Thoracic aorta (tissue), 2 donors: ENCODE data around the gene FSTL4. TPM values are rescaled to one million over a fixed set of nuclear protein-coding genes. Genes with fewer than 3 reads are reported as not detected.

ENCODE experiments used
- ATAC-seq: fragments of 150-250 bp; one replicate; pipeline ENCODE4 v1.8.0; 2017; ENCODE audit warnings: low read depth; ENCODE audit not compliant: insufficient number of reproducible peaks, low FRiP score
- DNase-seq: peaks from one replicate; pipeline ENCODE4 v3.0.0-alpha.2; 2020; ENCODE audit warnings: low spot score
- H3K27ac ChIP-seq, 2 donors: fragments of 200-600 bp; sonication (generic); 1 replicate in 1 of 2; 2 replicates in 1 of 2; pipeline ENCODE4 v1.5.1; 2016; ENCODE audit warnings: mild to moderate bottlenecking in 2 of 2, moderate library complexity in 2 of 2
- H3K27me3 ChIP-seq: fragments of 200-600 bp; sonication (generic); replicated peaks from 2 replicates; pipeline ENCODE4 v1.6.0; 2016; ENCODE audit warnings: mild to moderate bottlenecking; ENCODE audit not compliant: insufficient read depth
- H3K36me3 ChIP-seq: fragments of 200-600 bp; sonication (generic); one replicate; pipeline ENCODE4 v1.5.1; 2016
- H3K4me1 ChIP-seq, 2 donors: fragments of 200-600 bp; sonication (generic); 1 replicate in 1 of 2; 2 replicates in 1 of 2; pipeline versions ENCODE4 v1.5.1 to v1.6.0; 2016; ENCODE audit warnings: low read depth in 2 of 2, mild to moderate bottlenecking in 1 of 2; ENCODE audit not compliant: control insufficient read depth in 1 of 2
- H3K4me3 ChIP-seq: fragments of 200-600 bp; sonication (generic); 2 replicates; pipeline ENCODE4 v1.5.1; 2016; ENCODE audit warnings: mild to moderate bottlenecking
- H3K9me3 ChIP-seq: fragments of 200-600 bp; sonication (generic); 2 replicates; pipeline ENCODE4 v1.5.1; 2016
- total RNA-seq, 2 donors: library from RNA; depleted of rRNA; stranded (reverse); fragments of >200 nt; gene quantifications; one replicate each; pipeline versions ENCODE4 v1.1.0 to v1.2.3, GENCODE V29; 2016
- TF ChIP-seq, protein P1 (sequence below): fragments of 200-600 bp; sonication (generic); IDR thresholded peaks from one replicate; pipeline ENCODE4 v1.5.1; 2019; ENCODE audit warnings: antibody characterized with exemption

The FSTL4 gene
- total RNA-seq, 2 donors from 2014 or later, result not detected

DNA sequence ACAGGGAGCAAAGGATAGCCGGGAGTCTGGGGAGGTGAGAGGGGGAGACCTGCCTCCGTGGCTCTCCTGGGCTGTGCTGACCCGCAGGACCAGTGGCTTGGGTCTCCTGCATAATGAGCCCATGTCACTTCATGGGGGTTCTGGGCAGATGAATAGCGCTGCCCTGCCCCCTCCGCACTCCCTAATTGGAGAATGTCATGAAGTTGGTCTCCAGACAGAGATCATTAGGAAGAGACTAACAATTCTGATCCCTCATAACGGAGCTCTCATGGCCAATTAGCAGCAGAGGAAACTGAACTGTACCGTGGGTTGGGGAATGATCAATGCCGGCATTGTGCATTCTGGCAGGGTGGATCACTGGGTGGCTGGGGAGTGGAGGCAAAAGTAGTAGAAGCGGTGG is 186.1 kb downstream of the FSTL4 start:
- Histone ChIP-seq H3K4me1 (no peaks in the 10 kb centered on the region), H3K4me3 (no peak overlapping the region), H3K27ac (no peak overlapping the region), H3K27me3 (no peaks in the 10 kb centered on the region), H3K9me3 (no peaks in the 10 kb centered on the region), H3K36me3 (no peaks in the 10 kb centered on the region)
- DNase-seq (no peak), ATAC-seq (no peak)
- TF ChIP-seq, protein P1, sequence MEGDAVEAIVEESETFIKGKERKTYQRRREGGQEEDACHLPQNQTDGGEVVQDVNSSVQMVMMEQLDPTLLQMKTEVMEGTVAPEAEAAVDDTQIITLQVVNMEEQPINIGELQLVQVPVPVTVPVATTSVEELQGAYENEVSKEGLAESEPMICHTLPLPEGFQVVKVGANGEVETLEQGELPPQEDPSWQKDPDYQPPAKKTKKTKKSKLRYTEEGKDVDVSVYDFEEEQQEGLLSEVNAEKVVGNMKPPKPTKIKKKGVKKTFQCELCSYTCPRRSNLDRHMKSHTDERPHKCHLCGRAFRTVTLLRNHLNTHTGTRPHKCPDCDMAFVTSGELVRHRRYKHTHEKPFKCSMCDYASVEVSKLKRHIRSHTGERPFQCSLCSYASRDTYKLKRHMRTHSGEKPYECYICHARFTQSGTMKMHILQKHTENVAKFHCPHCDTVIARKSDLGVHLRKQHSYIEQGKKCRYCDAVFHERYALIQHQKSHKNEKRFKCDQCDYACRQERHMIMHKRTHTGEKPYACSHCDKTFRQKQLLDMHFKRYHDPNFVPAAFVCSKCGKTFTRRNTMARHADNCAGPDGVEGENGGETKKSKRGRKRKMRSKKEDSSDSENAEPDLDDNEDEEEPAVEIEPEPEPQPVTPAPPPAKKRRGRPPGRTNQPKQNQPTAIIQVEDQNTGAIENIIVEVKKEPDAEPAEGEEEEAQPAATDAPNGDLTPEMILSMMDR, result no peak

DNA sequence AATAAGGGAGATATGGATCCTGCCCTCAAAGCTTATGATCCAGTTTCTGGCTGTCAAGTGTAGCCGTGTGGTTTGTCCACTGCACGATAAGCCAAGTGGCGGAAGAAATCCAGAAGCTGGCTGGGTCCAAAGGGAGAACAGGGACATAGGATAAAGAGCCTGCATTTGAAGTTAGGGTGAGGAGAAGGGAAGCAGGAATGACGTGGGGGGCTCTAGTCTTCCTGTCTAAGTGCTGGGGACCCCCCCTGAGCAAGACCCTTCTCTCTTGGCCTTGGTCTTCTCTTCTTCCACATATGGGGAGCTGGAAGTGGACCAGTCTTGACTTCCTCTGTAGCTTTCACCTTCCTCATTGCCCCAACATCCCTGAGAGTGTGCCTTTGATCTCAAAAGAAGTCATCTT is 186.6 kb downstream of the FSTL4 start:
- DNase-seq (no peak), ATAC-seq (no peak)
- H3K9me3 ChIP-seq, result no peaks in the 10 kb centered on the region
- TF ChIP-seq, protein P1, result no peak
- no peaks in the 10 kb centered on the region for H3K4me1 ChIP-seq
- no peaks in the 10 kb centered on the region for H3K36me3 ChIP-seq
- no peak overlapping the region for H3K4me3 ChIP-seq
- no peak overlapping the region for H3K27ac ChIP-seq
- H3K27me3 ChIP-seq, result no peaks in the 10 kb centered on the region

DNA sequence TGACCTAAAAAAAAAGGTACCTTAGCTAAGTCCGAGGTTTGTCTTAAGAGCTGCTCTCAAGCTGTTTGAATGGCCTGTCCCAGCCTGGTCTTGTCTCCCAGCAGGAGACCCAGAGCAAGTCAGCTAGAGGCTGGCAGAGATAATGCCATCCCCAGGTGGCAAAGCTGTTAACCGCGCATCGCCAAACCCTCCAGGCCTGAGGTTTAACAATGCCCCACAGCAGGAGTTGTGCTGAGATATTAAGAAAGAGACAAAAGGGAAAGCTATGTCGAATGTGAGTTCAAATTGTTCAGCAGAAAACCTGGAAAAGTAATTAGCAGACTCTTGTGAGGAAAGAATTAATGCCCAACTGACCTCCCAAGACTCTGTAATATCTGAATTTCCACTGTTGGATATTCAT is 187.1 kb downstream of the FSTL4 start:
- Histone ChIP-seq H3K27me3 (no peaks in the 10 kb centered on the region), H3K9me3 (no peaks in the 10 kb centered on the region), H3K4me1 (no peaks in the 10 kb centered on the region), H3K36me3 (no peaks in the 10 kb centered on the region), H3K27ac (no peak overlapping the region), H3K4me3 (no peak overlapping the region)
- ATAC-seq (no peak), DNase-seq (no peak)
- TF ChIP-seq, protein P1, result no peak

DNA sequence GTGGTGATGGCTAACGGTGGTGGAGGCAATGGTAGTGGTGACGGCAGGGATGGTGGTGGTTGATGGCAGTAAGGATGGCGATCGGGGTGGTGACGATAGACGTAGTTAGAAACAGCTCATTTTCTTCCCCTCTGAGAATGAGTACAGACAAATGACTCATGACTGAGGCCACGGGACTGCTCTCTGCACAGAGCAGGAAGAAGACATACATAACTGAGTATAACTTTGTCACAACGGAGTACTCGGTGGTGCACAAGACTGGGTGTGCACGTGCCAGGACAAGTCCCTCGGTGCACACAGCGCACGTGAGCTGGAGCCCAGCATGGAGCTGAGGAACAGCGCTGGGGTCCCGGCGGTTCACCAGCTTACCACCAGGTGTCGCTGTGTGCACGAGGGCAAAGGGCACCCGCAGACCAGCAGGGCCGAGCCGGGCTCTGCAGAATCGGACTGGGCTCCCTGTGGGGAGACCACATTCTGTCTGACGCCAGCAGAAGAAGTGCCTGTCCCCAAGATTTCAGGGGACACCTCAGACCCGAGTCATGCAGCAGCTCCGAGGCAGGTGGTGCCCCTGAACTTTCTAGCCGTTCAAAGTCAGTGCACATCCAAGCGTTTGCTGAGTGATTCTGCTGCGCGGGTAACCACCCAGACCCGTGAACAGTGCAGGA is 188.6 kb downstream of the FSTL4 start:
- Histone ChIP-seq H3K36me3 (no peaks in the 10 kb centered on the region), H3K27me3 (no peaks in the 10 kb centered on the region), H3K9me3 (no peaks in the 10 kb centered on the region), H3K27ac (no peak overlapping the region), H3K4me3 (no peak overlapping the region), H3K4me1 (no peaks in the 10 kb centered on the region)
- ATAC-seq (peak; percentile 10), DNase-seq (no peak)
- TF ChIP-seq, protein P1, result peak; percentile 89

DNA sequence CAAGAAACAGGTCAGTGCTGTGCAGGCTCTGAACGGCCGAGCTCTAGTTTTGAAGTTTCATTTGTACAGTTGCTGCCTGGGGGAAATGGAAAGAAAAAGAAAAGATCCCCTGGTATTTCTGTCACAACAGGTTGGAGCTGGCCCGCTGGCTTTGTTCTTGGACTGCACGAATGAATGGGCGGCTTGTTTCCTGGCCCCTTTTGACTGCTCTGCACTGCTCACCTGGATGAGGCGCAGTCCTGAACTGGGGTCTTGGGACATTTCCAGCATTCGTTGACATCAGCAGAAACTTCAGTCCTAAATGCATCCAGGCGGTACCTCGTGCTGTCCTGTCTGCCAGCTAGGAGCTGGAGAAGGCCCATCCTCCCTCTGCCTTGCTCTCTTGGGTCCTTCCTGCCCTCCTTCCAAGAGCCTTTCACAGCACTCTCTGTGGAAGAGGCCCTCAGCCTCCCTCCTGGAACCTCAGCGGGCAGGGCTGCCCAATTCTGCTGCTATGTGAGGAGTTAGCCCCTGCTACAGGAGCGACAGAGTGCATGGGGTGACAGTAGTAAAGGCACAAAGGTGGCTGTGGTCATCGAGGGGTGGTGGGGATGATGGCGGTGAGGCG is 189.2 kb downstream of the FSTL4 start:
- TF ChIP-seq, protein P1, result no peak
- Histone ChIP-seq H3K27me3 (no peaks in the 10 kb centered on the region), H3K9me3 (no peaks in the 10 kb centered on the region), H3K4me3 (no peak overlapping the region), H3K27ac (no peak overlapping the region), H3K4me1 (no peaks in the 10 kb centered on the region), H3K36me3 (no peaks in the 10 kb centered on the region)
- no peak for DNase-seq
- no peak for ATAC-seq
